ENCODE measurements around the gene SMPD3.

SMPD3 gene

DNA sequence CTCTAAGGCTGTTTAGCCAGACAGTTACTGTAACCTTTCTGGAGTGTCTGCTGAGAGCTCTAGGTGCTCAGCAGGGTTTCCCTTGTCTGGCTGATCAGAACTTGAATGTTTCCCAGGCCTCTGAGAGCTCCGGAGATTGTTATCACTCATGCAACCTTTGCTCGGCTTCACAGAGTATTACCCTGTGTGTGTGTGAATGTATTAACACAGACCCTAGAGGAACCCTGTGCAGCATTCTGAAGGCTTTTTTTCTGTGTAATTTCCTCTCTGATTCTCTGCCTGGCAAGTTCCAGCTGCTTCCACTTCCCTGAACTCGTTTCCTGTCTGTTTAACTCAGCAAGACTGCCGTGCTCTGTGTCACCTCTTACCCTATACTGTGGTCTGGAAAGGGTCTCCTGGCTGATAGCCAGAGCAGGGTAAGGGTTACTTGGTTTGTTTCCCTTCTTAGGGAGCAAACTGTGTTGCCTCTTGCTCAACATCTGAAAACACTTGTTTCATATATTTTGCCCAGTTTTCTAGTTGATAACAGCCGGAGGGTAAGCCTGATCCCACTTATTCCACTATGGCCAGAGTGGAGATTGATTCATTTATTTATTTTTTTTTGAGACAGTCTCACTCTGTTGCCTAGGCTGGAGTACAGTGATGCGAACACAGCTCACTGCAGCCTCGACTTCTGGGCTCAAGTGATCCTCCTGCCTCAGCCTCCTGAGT is 115.7 kb downstream of the SMPD3 start:
- DNase-seq (ENCODE audit: low read depth in 2 of 2), result no peak

DNA sequence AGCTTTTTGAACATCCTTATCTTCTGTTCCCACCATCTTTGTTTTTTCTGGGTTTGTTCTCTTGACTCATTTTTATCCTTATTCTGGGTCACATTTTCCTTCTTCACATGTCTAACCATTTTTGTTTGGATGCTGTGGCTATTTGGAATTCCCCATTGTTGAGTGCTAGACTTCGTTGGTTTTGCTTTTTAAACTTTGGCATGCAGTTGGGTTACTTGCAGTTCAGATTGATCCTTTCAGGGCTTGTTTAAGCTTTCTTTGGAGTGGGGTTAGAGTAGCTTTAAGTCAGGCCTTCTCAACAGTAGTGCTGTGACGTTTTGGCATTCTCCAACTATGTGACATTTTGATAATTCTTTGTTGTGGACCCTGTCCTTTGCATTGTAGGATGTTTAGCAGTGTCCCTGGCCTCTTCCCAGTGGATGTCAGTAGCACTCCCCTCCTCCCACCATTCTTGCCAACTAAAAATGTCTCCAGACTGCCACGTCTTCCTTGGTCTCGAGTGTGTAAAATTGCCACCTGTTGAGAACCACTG is 116.4 kb downstream of the SMPD3 start:
- DNase-seq (ENCODE audit: low read depth in 2 of 2), result no peak

DNA sequence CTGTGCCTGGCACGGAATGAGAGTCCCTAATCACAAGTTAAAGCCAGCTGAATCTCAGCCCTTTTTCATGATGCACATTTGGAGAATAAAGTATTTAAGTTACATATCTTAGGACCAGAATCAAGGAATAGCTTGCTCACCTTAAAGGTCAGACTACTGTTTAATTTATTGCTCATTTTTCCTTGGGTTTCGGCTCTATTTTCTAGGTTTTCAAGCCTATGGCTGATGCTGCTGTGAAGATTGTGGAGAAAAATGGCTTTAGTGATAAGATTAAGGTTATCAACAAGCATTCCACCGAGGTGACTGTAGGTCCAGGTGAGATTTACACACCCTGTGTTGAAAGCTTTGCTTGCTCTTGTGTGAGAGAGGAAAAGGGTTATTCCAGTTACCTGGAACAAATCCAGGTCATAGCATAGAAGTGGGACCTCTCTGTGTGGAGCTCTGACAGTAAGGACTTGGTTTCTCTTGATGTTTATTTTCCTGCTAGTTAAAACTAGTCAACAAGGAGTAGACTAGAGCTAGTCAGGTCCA is 119.4 kb downstream of the SMPD3 start:
- DNase-seq (ENCODE audit: low read depth in 2 of 2), result no peak

DNA sequence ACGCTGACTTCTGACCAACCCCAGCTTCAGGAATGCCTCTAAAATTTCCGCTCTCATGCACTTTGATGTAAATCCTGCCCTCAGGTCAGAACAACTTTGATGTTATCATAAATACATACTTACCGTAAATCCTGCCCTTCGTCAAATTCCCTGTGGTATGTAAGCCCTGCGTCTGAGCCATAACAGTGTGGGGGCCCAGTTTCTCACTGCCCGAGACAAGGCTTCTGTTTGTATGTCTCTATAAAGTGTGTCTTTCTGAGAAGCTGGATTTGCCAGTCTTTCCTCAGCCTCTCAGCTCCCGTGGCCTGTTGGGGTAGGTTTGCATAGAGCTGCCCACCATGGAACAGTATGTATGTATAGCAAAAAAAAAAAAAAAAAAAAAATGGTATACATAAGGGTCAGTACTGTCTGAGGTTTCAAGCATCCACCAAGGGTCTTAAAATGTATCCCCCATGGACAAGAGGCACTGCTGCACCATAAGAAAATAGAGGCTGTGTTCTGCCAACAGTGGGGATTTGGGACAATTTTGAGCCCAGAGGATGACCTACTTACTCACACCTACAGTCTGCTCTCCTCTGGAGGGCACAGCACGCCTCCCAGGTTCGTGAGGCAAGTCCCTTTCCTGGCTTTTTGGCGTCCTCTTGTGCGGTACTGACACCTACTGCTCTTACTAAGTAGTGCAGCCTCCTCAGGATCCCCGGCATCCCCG is 120.0 kb downstream of the SMPD3 start:
- peak; percentile 66 to 69 for DNase-seq (ENCODE audit: low read depth in 2 of 2)

DNA sequence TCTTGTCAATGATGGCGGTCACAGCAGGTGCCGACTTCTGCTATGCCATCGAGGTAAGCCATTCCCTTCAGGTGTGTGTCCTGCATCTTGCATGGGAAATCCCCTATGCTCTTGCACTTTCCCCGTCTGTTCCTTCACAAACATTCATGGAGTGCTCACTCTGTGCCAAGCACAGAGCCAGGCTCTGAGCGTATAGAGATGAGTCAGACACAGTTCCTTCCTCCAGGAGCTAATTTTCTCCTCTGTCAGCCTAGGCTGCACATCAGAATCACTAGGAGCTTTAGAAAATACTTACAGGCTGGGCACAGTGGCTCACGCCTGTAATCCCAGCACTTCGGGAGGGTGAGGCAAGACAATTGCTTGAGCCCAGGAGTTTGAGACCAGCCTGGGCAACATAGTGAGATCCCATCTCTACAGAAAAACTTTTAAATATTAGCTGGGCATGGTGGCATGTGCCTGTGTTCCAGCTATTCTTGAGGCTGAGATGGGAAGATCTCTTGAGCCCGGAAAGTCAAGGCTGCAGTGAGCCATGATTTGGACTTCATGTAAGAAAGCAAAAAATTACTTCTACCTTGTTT is 123.4 kb downstream of the SMPD3 start:
- no peak for DNase-seq (ENCODE audit: low read depth in 2 of 2)

DNA sequence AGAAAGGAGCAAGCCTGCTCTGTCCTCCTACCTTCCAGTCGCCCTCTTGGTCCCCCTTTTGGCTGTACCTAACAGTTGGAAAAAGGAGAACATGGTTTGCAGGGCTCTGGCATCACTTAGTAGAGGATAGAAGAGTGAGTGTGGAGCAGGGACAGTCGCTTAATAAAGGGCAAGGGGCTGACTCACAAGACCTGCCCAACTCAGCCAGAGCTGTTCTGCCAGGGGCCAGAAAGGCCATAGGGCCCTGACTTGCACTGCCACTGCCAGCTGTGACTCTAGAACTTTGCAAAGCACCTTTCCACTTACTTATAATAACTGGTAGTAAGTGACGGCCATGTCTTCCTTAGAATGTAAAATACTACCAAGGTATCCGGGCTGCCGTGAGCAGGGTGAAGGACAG is 124.0 kb downstream of the SMPD3 start:
- no peak for DNase-seq (ENCODE audit: low read depth in 2 of 2)

DNA sequence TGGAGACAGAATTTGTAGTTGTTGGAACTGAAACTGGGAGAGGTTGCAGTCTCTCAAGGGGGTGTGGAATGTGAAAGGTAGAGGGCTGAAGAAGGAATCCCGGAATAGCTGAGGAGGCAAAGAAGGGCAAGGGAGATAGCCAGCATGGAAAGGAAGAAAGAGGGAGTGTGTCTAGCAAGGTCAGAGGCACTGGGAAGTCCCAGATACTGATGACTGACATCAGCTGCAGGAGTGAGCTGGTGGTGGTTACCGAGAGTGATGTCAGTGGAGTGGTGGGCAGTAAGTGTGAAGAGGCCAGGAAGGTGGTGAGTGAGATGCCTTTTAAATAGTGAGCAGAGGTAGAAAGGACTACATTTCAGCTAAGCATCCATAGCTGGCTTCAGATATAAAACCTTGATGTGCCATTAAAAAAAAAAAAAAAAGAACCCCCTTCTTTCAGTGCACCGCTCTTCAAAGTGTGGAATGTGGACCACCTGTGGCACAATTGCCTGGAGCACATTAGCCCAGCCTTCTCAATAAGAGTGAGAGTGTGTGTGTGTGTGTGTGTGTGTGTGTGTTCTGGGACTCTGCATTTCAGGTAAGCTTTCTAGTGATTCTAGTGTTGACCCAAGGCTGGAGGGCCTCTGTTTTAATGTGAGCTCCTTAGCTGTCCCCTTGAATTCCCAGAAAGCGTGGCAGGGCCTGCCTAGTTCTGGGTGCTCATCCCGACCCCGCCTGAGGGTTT is 129.0 kb downstream of the SMPD3 start:
- DNase-seq (ENCODE audit: low read depth in 2 of 2), result peak in 1 of 2 donors; percentile 23

DNA sequence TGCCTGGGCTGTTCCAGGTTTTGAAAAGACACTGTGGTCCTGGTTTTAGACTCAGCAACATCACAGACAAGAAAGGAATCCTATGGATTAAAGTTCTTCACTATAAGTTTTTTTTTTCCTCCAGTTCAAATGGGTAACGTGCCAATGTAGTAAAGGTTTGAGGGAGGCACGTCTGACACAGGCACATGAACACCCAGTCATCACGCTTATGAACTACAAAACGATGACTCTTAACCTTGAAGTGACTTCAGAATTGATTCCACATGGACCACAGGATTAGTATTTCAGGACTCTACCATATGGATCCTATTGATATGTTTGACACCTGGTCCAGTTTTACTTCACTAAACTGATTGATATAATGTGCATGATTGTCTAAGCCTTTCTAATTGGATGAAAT is 135.2 kb downstream of the SMPD3 start:
- DNase-seq (ENCODE audit: low read depth in 2 of 2), result no peak

DNA sequence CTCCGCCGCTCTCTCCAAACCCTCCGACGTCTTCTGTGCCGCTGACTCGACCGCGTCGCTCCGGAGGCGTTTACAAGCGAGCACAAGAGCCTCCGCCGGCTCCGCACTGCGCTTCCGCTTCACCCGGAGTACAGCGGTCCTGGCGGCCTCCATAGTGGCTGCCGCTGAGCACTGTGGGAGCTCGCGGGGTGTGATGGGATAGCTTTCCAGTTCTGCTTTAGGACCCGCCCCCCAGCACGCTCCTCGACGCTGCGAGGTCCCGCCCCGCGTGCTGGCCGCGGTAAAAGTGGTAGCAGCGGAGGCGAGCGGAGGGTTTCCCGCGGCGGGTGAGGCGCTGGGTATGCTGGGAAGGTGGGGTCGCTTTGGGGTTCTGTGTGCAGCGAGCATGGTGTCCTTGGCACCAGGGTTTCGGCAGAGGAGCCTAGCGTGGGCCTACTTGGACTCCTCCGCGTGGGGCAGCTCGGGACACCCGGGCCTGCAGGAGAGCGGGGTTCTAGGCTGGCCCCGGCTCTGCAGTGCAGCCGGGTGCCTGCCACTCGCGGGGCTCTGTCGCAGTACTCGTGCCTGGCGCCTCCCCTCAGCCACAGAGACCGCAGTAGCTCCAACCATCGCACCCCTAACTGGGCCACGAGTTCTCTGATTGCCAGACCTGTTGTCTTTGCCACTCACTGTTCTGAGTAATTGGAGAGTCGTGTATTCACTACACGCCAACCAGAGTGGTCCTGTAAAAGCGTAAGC is 137.4 kb downstream of the SMPD3 start, which contains the start of the genes PRMT7 and SLC7A6OS:
Gene PRMT7 (plus strand): TSS at position 246 of the 738 bp plus-strand sequence. CDS start 4,961 bp downstream, outside the sequence.
Gene SLC7A6OS (minus strand): TSS at position 173 of the 738 bp plus-strand sequence. CDS start 20 bp downstream, at position 153.
- peak; percentile 87 to 90 for DNase-seq (ENCODE audit: low read depth in 2 of 2)

DNA sequence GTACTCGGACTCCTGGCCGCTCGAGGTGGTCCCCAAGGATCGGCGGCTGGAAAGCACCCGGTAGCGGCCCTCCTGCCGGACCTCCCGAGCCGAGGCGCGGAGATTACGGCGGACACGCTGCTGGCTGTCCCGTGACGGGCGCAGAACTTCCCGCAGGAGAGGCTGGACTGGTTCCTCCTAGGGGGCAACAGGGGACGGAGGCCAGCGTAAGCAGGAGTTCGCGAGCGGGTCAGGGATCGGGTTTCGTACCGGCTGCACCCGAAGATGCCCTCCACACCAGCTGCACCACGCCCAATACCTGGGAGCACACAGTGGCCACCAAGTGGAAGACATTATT is 137.9 kb downstream of the SMPD3 start:
- no peak for DNase-seq (ENCODE audit: low read depth in 2 of 2)

DNA sequence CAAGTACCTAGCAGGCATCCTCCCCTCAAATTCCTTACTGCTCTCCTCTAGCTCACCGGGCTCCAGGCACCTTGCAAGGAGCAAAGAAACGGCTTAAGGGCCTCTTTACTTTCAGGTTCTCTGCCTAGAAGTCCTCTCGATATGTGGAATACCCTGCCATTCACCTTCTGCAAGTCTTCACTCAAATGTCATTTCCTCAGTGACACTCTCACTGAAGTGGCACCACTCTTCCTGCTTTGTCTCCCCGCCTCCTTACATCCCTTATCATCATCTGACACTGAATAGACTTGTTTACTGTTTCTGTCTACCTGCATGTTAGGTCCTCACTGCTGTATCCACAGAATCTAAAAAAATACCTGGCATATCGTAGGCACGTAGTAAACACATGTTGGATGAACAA is 138.5 kb downstream of the SMPD3 start:
- DNase-seq (ENCODE audit: low read depth in 2 of 2), result no peak
